CD4-positive, alpha-beta T cell treated with Interleukin-17A for 1 hour (primary cell): ENCODE measurements around the gene CFAP73.
"Not testable (repeated sequence)": the region's sequence is repeated elsewhere in the genome, so short reads cannot be mapped to it uniquely, and the experiment has no call there.

Source experiments
- DNase-seq: peaks from one replicate; pipeline ENCODE4 v3.0.0-alpha.2; 2020

CFAP73 gene

DNA sequence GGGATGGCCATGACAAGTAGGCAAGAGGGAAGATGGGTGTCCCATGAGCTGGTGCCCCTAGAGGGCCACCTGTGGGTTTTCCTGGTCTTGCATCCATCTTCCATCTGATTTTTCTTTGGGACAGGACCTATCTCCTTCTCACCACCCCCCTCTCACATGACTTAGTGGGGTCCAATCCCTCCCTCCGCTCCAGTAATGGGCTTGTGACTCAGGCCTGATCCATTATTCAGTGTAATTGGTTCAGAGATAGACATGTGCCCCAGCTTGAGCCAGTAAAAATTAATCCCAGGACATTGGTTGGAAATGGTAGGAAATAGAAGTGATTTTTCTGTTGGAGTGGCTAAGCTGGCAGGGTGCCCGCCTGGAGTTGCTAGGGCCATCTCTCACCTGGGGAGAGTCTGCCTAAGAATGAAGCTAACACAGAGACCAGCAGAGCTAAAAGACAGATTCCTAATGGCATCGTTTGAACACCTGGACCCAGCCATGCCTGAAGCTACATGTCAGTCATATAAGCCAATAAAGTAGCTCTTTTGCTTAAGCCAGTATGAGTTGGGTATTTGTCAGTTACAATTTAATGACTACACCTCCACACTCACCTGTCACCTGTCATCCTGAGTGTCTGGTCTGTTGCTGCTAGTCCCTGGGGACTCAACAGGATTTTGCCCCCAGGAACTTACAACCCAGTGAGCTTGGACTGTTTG, 28.7 kb upstream of the CFAP73 start:
- no peak for DNase-seq

DNA sequence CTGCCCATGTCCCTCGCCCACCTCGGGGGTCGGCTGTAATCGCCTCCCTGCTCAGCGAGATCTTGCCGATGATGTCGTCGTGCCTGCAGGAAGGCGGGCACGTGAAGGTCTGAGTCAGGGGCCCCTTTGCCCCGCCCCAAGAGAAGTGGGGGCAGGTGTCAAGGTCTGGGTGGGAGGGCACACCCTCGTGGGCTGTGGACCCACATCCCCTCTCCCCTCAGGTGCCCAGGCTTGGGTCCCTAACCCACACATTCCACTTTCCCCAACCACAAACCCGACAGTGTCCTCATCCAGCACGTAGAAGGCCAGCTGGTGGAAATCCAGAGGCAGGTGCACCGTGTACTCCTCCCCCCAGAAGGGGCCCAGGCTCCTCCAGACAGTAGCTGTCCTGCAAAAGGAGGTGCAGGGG, 21.7 kb upstream of the CFAP73 start:
- DNase-seq, result no peak

DNA sequence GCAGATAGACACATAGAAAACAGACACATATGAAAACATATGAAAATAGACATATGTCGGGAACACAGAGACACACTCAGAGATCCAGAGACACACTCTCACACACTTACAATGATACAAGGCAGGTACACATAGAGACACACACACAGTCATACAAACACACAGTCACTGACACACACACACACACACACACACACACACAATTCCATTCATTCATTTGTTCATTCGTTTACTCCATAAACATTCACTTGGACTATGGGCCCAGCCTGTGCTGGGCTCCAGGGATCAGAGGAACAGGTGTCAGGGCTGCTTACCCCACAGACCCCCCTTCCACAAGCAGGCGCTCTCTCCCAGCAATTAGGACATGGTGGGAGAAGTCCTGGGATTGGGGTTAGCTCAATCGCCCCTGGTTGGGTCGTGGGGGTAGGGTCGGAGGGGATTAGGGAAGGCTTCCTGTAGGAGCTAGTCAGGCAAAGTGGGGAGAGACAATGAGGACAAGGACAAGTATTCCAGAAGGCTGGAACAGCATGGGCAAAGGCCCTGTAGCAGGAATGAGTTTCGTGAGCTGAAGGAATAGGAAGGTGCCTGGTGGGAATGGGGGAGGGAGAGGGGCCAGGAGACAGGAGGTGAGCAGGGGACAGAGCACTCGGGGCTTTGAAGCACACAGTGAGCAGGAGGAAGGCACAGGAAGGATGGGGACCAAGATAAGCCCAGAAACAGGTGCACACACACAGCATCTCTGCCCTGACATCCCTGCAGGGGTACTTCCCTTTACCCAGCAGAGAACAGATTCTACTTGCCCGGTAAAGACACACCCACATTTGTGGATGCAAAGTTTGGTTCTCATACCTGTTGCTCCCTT, 20.5 kb upstream of the CFAP73 start:
- DNase-seq, result no peak

DNA sequence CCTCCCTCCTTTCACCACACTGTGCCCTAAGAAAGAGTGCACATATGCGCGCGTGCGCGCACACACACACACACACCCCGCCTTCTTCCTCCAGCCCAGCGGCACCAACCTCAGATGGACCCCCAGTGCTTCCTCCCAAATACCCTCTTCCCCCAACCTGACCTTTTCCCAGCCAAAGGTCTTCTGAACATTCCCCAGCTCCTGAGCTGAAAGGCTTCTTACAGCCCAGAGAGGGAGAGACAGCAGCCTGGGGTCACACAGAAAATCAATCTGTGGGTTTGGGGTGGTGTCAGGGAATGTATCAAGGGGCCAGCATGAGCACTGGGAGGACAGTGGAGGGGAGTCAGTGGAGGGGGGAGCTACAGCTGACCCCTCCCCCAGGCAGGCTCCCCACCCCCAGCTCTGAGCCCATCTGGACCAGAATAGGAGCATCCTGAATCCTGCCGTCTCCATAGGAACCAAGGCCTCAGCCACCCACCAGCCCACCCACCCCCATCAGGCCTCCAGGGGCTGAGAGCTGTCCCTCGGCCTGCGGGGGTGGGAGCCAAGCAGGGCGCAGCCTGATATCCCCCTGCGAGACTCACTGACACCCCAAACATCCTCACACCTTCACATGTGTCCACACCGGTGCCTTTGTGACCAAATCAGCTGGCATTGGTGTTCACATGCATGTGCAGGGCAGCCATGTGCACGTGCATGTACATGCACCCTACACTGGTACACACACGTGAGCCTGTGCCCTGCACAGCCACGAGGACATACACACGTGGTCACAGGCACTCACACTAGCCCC, 19.7 kb upstream of the CFAP73 start:
- DNase-seq, result no peak

DNA sequence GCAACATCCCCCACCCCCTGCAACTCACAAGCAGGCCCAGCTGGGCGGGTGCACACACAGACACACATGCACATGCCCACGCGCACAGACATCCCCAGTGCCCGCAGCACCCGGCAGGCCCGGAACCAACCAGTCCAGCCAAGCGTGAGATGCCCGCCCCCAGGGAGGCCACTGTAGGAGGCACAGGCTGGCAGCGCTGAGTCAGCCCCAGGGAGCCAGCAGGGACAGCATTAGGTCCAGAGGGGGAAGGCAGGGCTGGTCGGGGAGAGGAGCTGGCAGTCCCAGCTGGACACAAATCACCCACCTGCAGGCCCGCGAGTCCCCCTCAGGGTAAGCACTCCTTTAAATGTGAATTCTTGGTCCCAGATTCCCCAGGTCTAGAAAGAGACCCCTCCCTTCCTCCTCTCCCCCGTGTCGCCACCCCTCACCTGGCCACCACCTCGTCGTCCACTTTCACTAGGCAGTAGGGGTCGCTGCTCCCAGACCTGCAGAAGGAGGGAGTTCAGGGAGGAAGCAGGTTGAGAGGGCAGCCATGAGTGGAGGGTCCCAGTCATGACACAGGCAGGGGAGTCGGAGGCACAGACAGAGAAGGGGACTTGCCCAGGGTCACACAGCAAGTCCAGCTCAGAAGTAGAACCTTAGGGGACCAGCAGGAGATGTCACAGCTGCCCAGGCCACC, 18.9 kb upstream of the CFAP73 start:
- no peak for DNase-seq

DNA sequence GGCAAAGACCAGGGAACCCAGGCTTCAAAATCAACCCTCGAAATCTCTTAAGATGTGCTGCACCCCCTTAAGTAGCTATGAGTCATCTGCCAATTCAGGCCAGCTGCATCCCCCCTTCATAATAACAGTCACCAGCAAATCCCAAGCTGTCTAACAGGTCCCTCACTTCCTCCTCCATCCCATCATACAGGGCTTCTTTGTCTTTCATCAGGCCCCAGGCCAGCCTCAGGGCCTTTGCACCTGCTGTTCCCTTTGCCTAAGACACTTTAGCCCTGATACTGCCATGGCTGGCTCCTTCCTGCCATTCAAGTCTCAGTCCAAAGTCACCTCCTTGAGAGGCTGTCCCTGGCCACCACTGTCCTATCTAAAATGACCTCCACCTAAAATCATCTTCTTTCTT, 18.0 kb upstream of the CFAP73 start:
- DNase-seq, result no peak

DNA sequence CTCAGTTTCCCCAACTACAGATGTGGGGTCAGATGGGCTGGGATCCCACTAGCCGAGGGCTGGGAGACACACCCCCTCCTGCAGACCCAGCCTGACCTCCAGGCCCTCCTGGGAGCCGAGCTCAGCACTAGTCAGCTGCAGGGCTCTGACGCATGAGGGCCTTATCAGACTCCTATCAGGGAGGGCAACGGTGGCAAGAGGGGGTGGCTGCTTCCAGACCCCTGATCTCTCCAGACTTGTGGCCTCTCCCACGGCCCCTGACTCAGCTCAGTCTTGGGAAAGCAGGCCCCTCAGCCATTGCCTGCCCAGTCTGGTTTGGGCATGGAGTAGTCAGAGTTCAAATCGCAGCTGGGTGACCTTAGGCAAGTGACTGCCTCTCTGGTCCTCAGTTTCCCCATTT, 16.5 kb upstream of the CFAP73 start:
- DNase-seq, result no peak

DNA sequence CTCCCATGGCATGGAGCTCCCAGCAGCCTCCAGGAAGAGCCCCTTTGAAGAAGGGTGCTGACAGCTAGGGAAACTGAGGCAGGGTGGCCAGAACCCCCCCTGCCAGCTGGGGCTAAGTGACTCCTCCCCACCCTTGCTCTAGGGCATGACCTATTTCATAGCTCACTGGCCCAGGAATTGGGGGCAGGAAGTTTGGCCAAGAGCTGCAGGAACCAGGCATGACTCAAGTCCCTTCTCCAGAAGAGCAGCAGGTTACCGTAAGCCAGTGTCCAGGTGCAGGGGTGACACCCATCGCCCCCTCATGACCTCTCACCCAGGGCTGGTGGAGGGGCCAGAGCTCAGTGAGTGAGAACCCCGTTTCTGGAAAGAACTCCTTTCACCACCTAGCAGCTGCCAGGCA, 15.9 kb upstream of the CFAP73 start:
- no peak for DNase-seq

DNA sequence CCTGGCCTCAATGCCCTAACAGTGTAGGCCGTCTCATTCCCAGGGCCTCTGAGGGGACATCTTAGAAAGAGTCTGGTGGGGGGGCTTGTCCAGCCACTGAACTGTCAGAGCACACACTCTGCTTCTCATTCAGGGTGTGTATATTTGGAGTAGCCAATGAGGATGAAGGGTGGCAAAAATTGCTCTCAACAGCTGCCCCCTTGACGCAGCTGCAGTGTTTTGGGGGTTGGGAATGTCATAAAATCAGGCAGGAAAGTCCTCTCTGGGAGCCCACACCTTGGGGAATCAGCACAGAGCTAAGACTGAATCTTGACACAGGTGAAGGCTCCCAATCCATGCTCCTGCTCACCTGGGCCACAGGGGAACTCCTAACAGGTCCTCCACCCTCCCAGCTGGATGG, 15.5 kb upstream of the CFAP73 start:
- DNase-seq, result no peak

DNA sequence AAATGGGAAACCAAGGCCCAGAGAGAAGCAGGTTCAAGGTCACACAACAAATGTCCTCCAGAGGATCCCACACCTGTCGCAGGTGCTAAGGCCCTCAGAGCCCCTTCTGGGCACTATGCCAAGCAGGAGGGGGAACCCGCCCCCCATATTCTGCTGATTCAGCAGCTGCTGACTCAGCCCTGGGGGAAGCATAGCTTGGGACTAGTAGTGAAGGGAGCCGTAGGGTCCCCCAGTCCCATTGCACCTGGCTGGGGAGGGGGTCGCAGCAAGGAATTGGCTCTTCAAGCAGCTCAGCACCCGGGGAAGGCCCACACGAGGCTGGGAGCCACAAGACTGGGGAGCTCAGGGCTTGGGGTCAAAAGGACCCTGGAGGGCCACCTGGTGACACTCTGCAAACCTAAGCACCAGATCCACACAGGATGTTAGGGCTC, 15.0 kb upstream of the CFAP73 start:
- DNase-seq, result no peak

DNA sequence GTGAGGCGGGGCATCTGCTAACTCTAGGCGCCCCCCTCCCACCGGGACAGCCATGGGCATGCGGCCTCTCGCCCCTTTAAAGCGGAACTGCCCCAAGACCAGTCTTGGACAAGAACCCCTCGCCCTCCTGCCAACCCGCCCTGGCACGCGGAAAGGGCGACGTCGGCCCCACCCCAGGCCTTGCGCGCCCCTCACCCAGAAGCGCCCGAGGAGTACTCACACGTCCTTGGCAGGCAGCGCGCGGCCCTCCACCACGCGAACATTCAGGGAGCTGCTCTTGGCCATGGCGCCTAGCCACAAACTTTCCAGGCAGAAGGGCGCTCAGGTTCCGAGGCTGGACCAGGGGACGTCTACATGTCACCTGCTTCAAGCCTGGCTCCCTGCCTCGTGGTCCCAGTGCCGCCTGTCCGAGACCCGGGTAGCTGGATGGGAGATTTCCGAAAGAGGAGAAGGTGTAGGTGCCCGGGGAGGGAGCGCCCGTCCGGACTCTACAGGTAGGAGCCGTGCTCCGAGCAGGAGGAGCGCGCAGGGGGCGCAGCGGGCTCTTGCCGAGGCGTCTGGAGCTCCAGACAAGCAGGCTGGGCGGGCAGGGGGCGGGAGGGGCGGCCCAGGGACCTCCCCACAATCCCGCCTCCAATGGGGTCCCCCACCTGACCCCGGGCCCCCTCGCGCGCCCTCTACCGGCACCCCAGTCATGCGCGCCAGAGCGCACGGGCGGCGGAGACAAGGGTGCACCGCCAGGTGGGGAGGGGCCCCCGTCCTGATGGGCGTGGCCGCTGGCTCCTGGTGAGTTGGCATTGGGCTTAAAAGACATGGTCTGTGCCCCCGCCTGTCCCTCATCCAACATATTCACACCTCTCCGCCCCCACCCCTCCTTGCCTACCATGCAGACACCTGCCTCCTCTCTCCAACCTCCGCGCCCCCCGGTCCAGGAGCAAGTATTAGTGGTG, 14.1 kb upstream of the CFAP73 start, which contains the start of gene RASAL1:
Gene RASAL1, minus strand, starts transcription at position 584 of the 950 bp plus-strand sequence. Its CDS starts 299 bp downstream, at position 285.
- peak; percentile 79 for DNase-seq

DNA sequence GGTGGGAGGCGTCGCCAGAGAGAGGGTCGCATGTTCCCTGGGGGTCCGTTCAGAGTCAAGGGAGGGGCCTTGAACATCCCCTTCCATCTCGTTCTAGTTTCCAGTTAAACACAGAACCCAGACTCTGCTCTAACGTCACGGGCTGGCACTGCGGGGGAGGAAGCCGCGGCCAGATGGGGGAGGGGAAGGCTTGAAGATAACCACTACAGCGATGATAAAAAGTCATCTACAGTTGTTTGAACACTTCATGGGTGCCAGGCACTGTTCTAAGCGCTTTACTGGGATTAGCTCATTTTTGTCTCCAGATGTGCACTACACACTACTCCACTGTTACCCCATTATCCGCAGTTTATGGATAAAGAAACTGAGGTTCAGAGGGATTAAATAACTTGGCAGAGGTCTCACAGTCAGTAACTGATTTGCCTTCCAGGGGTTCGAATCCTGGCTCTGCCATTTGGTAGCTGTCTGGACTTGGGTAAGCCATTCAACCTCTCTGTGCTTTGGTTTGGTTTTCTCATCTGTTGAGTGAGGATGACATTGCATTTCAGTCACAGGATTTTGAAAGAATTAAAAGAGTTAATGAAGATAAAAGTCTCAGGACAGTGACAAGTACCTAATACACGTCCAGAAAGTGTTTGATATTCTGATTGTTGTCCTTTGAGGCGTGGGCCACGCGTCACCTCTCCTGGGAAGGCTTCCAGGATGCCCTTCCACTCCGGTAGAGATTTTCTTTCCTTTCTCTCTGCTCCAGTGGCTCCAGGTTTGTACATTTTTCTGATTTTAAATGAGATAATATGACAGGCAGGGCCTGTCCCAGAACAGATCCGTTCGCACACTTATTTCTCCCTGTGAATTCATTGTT, 13.2 kb upstream of the CFAP73 start:
- DNase-seq, result peak; percentile 60

DNA sequence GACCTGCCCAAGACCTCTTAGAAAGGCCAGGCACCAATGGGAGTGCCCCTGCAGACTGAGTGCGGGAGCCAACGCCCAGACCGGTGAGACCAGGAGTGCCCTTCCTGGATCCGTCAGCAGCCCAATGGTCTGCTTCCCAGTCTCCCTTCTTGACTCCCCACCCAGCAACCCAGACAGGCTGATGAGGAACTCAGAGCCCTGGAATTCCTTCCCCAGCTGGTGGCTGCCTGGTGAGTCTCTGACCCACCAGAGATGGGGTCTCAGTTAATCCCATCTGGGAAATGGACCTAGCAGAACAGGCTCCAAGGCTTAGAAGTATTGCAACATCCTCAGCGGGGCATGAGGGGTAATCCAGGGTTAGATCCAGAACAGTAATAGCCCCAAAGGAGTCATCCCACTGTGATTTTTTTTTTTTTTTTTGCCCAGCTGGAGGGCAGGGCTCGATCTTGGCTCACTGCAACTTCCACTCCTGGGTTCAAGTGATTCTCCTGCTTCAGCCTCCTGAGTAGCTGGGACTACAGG, 12.5 kb upstream of the CFAP73 start:
- DNase-seq, result no peak

DNA sequence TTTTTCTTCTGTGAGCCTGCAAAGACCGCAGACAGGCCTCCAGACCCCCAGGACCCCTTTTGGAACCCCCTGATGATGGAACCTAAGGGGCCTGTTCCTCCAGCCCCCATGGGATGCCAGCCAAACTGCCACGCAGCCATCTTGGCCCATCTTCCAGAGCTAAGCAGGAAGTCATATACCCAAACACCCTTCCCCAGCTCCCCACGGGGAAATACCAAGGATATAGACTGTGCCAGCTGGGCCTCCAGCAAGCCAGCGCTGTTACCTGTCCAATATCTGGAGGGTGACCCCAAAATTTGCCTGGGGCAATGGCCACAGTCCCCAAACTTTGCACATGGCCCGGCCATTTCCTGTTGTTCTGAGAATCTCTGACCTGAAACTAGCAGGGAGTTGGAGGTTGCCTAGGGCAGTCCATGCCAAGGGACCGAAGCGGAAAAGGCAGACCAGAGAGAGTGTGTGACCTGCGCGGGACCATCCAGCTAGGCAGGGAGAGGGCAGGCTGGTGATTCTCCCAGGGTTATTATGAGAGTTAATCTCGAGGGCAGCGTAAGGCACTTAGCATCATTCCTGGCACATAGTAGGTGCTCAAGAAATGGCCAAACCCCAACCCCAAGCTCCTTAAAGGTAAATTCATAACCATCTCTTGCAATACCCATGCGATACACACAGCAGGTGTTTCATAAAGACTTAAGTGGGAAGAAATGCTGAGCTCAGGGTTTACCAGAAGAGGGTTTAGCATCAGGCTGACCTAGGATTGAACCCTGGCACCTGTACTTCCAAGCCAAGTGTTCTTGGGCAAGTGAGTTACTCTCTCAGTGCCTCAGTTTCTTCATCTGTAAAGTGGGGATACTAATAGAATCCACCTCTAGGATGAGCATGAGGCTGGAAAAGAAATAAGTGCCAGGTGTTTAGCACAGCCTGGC, 11.4 kb upstream of the CFAP73 start:
- no peak for DNase-seq

DNA sequence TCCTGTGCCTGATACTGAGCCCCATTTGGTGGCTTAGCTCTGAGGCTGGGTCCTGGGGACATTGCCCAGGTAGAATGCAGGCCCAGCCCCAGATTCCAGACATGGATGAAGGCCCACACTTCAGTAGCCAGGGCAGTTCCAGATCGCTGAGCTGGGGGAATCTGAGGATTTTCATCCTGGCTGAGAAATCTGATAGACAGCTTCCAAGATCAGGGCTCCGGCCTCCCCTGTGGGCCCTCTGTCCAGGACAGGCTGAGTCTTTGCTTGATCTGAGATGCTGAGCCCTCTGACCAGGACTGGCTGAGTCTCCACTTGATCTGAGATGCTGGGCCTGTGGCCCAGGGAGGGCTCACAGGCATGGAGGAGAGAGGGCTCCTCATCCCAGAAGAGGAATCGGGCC, 10.7 kb upstream of the CFAP73 start:
- no peak for DNase-seq

DNA sequence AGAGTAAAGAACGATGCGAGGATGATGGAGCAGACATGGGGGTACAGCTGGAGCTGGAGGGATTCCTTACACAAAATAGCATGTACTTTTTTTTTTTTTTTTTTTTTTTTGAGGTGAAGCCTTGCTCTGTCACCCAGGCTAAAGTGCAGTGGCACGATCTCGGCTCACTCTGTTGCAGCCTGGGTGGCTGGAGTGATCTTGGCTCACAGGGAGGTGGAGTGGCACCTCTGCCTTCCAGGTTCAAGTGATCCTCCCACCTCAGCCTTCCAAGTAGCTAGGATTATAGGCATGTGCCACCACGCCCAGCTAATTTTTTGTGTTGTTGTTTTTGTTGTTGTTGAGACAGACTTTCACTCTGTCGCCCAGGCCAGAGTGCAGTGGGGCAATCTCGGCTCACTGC, 8.8 kb upstream of the CFAP73 start:
- DNase-seq, result no peak

DNA sequence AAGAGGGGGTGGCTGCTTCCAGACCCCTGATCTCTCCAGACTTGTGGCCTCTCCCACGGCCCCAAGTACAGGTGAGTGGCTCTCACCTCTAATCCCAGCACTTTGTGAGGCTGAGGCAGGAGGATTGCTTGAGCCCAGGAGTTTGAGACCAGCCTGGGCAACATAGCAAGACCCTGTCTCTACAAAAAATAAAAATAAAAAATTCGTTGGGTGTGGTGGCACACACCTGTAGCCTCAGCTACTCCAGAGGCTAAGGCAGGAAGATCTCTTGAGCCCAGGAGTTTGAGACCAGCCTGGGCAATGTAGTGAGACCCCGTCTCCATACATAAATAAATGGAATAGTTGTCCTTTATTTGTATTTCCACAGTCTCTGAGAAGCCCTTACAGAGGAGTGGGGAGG, 7.8 kb upstream of the CFAP73 start:
- not testable (repeated sequence) for DNase-seq

DNA sequence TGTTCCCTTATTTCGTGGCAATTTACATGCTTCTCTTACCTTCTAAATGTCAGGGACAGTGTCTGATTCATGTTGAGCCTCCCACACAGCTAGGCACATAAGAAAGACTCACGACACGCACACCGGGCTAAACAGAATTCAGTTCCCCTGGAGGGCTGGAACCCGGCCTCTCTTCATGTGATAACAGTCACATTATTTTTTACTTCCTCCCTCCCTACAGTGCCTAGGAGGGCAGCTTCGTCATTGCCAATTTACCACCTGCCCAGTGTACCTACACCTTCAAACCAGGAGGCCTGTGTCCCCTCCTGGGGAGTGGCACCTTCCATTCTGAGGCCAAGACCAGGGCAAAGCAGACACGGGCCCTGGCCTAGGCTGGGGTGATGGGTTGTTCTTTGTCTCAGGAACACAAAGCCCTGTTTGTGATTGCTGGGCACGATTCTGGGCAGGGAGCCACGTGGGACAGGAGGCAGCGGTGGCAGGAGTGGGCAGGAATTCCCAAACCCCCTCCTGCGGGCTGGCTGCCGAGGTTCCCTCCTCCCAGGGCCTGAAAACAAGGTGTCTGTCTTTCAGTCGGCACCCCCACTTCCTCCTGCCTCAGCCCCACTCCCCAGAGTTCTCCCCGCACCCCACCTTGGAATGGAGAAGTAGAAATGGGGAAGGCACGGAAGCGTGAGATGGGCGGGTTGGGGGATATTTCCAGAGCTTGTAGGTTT, 7.2 kb upstream of the CFAP73 start:
- DNase-seq, result peak; percentile 18
